DOHH2 (cell line): ENCODE results near the gene SCARB2.

ENCODE experiments used
- H3F3A ChIP-seq: fragments of 200-600 bp; sonication (generic), shearing (Covaris generic); 2 replicates; pipeline ENCODE4 v1.6.0; 2016; ENCODE audit warnings: antibody characterized with exemption, mild to moderate bottlenecking; ENCODE audit not compliant: control insufficient read depth, insufficient read depth
- H3K27ac ChIP-seq: fragments of 200-600 bp; sonication (generic); 2 replicates; pipeline ENCODE4 v1.5.1; 2014; ENCODE audit warnings: low read depth, mild to moderate bottlenecking, low read length, moderate library complexity
- H3K27me3 ChIP-seq: fragments of 200-600 bp; sonication (generic); 2 replicates; pipeline ENCODE4 v1.6.1; 2014; ENCODE audit warnings: mild to moderate bottlenecking, low read length, mixed read lengths; ENCODE audit not compliant: control insufficient read depth
- H3K36me3 ChIP-seq: fragments of 200-600 bp; sonication (generic); 2 replicates; pipeline ENCODE4 v1.6.1; 2014; ENCODE audit warnings: mild to moderate bottlenecking, low read length, moderate library complexity, mixed read lengths; ENCODE audit not compliant: control insufficient read depth
- H3K4me1 ChIP-seq: fragments of 200-600 bp; sonication (generic); 2 replicates; pipeline ENCODE4 v1.6.1; 2014; ENCODE audit warnings: mild to moderate bottlenecking, low read length, mixed read lengths; ENCODE audit not compliant: control insufficient read depth
- H3K4me2 ChIP-seq: fragments of 200-600 bp; sonication (generic); 2 replicates; pipeline ENCODE4 v1.6.0; 2014; ENCODE audit warnings: mild to moderate bottlenecking, low read length, moderate library complexity
- H3K4me3 ChIP-seq: fragments of 200-600 bp; sonication (generic); 2 replicates; pipeline ENCODE4 v1.5.1; 2014; ENCODE audit warnings: mild to moderate bottlenecking, low read length, mixed read lengths
- H3K79me2 ChIP-seq: fragments of 200-600 bp; sonication (generic); 2 replicates; pipeline ENCODE4 v1.6.1; 2014; ENCODE audit warnings: mild to moderate bottlenecking, low read length, mixed read lengths; ENCODE audit not compliant: control insufficient read depth
- H3K9me2 ChIP-seq: fragments of 200-600 bp; sonication (generic); replicated peaks from 2 replicates; pipeline ENCODE4 v1.6.1; 2014; ENCODE audit warnings: mild to moderate bottlenecking, low read length, mixed read lengths; ENCODE audit not compliant: control insufficient read depth
- H3K9me3 ChIP-seq: fragments of 200-600 bp; sonication (generic); 2 replicates; pipeline ENCODE4 v1.6.1; 2014; ENCODE audit warnings: antibody characterized with exemption, low read length, mixed read lengths; ENCODE audit not compliant: control insufficient read depth, insufficient read depth
- H4K20me1 ChIP-seq: fragments of 200-600 bp; sonication (generic); 2 replicates; pipeline ENCODE4 v1.6.0; 2014; ENCODE audit warnings: low read depth, mild to moderate bottlenecking, antibody characterized with exemption, low read length, moderate library complexity; ENCODE audit not compliant: control insufficient read depth, insufficient read depth
- CTCF ChIP-seq: fragments of 200-600 bp; sonication (generic); IDR thresholded peaks from one replicate; pipeline ENCODE4 v1.5.1; 2014; ENCODE audit warnings: antibody characterized with exemption, mild to moderate bottlenecking, low read depth, low read length; ENCODE audit not compliant: poor library complexity, severe bottlenecking
- EZH2phosphoT487 ChIP-seq: fragments of 200-600 bp; sonication (generic); IDR thresholded peaks from 2 replicates; pipeline ENCODE4 v1.6.1; 2017; ENCODE audit warnings: borderline replicate concordance, mild to moderate bottlenecking, antibody characterized with exemption, low read length, moderate library complexity, mixed read lengths

SCARB2 gene

GRCh38 chr4:76155979-76156378 is 57.6 kb downstream of the SCARB2 start:
- no peak overlapping the region for H3K4me2 ChIP-seq
- TF ChIP-seq EZH2phosphoT487 (no peak), CTCF (no peak)

GRCh38 chr4:76153356-76153755 is 60.3 kb downstream of the SCARB2 start:
- no peaks in the 10 kb centered on the region for H3K36me3 ChIP-seq
- no peak overlapping the region for H3K4me3 ChIP-seq
- no peaks in the 10 kb centered on the region for H4K20me1 ChIP-seq
- no peaks in the 10 kb centered on the region for H3K9me2 ChIP-seq
- peaks cover 8% of the 10 kb centered on the region for H3K4me1 ChIP-seq
- peaks cover 14% of the 10 kb centered on the region for H3K79me2 ChIP-seq
- H3K27ac ChIP-seq = no peak overlapping the region
- no peak overlapping the region for H3K4me2 ChIP-seq
- TF ChIP-seq CTCF = no peak
- no peak for TF ChIP-seq EZH2phosphoT487
- H3F3A ChIP-seq = no peaks in the 10 kb centered on the region; the same call in 1 of the 2 replicates
- H3K27me3 ChIP-seq = no peaks in the 10 kb centered on the region
- no peaks in the 10 kb centered on the region for H3K9me3 ChIP-seq

More at GRCh38 chr4:76155979-76156378, 57.6 kb downstream of the SCARB2 start:
- no peaks in the 10 kb centered on the region for H4K20me1 ChIP-seq
- H3K27me3 ChIP-seq = no peaks in the 10 kb centered on the region
- H3F3A ChIP-seq = no peaks in the 10 kb centered on the region; the same call in 1 of the 2 replicates
- H3K4me1 ChIP-seq = 0 out of 2 replicates have a peak, but pooled peaks cover 3% of the 10 kb centered on the region
- H3K9me2 ChIP-seq = no peaks in the 10 kb centered on the region
- H3K27ac ChIP-seq = no peak overlapping the region
- no peaks in the 10 kb centered on the region for H3K9me3 ChIP-seq
- H3K4me3 ChIP-seq = no peak overlapping the region
- no peaks in the 10 kb centered on the region for H3K79me2 ChIP-seq
- no peaks in the 10 kb centered on the region for H3K36me3 ChIP-seq

DNA sequence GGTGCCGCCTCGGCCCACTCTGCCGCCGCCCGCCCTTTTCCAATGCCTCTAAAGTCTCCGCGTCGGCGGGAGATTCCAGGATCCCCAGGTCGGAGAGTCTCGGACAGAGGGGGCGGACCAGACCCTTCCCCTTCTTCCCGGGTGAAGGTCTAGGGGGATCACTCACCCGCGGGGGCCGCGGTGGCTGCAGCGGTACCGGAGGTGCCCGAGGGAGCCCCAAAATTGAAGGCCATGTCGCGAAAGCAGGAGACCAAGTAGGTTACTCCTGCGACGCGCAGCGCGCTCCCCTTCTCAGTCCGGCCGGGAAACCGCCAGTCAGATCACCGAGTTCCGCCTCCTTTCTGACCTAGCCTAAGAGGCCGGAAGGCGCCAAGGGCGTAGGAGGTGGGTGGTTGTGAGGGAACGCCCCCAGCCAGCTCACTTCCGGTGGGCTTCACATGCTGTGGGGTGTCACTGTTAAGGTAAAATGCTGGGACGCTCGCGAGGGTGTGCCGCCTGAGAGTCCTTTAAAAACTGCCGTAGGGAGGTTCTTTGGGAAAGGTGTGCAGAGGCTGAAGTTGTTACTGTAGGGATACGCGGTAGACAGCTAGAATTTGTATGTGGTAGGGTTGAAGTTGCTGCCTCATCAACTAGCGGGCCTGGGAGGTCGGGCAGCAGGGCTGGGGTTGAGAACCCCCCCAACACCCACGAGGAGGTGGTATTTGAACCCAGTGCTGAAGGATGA is 65.3 kb downstream of the SCARB2 start, which contains the start of gene NUP54:
Gene NUP54 (minus strand): TSS at position 256 of the 724 bp plus-strand sequence. CDS start 23 bp downstream, at position 233.
- Histone ChIP-seq H3K4me2 (peak within 1 kb of the TSS; percentile 87), H4K20me1 (peaks cover 13% of the 10 kb centered on the region; the same call in 1 of the 2 replicates), H3K27ac (peak within 1 kb of the TSS; percentile 33), H3K4me3 (peak within 1 kb of the TSS; percentile 90), H3F3A (no peaks in the 10 kb centered on the region; the same call in 1 of the 2 replicates), H3K9me3 (no peaks in the 10 kb centered on the region), H3K27me3 (no peaks in the 10 kb centered on the region), H3K79me2 (peaks cover 61% of the 10 kb centered on the region), H3K9me2 (no peaks in the 10 kb centered on the region), H3K4me1 (peaks cover 21% of the 10 kb centered on the region), H3K36me3 (peaks cover 23% of the 10 kb centered on the region)
- TF ChIP-seq CTCF (no peak), EZH2phosphoT487 (no peak)
